Mesodermal cell (in vitro differentiated cells): ENCODE data around the gene PPP5C.
A peak's percentile ranks its signal among the peaks of the same experiment; 100 is the strongest.
"Not testable (repeated sequence)": the region's sequence is repeated elsewhere in the genome, so short reads cannot be mapped to it uniquely, and the experiment has no call there.

ENCODE experiments used
- H3K27ac ChIP-seq: 2 replicates; pipeline ENCODE4 v1.7.0; 2013; ENCODE audit warnings: mild to moderate bottlenecking, low read depth, low read length, moderate library complexity; ENCODE audit not compliant: severe bottlenecking
- H3K36me3 ChIP-seq: 2 replicates; pipeline ENCODE4 v1.7.1; 2013; ENCODE audit warnings: mild to moderate bottlenecking, low read length, moderate library complexity; ENCODE audit not compliant: control insufficient read depth, insufficient read depth
- H3K4me1 ChIP-seq: one replicate; pipeline ENCODE4 v1.7.1; 2013; ENCODE audit warnings: mild to moderate bottlenecking, low read length; ENCODE audit not compliant: insufficient read depth, control insufficient read depth, poor library complexity, severe bottlenecking
- H3K4me3 ChIP-seq: 2 replicates; pipeline ENCODE4 v1.7.0; 2013; ENCODE audit warnings: low read length, control low read depth, mild to moderate bottlenecking; ENCODE audit not compliant: insufficient read depth, poor library complexity, severe bottlenecking; ENCODE audit errors: extremely low read depth
- H3K9me3 ChIP-seq: 2 replicates; pipeline ENCODE4 v1.7.1; 2013; ENCODE audit warnings: mild to moderate bottlenecking, low read length, moderate library complexity; ENCODE audit not compliant: control insufficient read depth
- WGBS, 2 experiments: methylation state at CpG; one replicate each; pipeline ENCODE4 v1.1.5; 2013; ENCODE audit warnings: missing lambda C conversion rate in 2 of 2; ENCODE audit not compliant: insufficient coverage in 2 of 2; 5-methylcytosine and 5-hydroxymethylcytosine counted together

The PPP5C gene

DNA sequence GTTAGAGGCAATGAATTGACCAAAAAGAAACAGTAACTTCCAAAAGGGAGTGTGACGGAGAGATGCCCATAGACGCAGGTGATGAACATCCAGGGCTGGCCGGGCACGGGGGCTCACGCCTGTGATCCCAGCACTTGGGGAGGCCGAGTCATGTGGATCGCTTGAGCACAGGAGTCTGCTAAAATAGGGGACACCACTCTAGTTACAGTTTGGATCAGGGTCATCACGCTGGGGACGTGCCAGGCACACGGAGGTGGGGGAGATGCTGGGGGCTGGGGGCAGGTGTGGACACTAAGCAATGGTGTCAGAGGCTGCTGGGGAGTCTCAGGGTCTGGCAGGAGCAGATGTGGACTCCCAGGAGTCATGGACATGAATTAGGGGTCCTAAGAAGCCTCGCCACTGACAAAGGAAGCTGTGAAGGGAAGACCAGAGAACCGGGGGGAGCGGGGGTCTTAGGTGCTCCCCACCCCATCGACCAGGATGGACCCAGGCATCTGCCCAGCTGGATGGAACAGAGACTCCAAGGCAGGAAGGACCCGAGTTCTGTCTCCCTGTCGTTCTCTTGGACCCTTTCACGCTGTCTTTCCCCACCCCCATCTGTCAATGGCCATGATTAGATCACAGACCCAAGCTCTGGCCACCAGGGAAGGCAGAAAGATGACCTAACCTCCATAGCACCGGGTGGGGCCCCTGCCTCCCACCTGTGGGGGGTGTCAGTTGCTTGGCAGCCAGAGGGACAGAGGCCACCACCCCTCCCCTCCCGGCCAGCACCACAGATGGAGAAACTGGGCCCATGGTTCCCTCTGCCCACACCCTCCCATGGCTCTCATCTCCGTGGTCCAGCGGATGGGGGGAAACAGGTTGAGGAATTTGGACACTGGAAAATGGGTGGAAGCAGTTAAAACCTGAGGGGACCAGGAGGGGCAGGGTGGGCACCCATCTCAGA lies 46.8 kb downstream of the PPP5C start:
- H3K9me3 ChIP-seq, result peaks cover 3% of the 10 kb centered on the region
- peaks cover 4% of the 10 kb centered on the region for H3K4me1 ChIP-seq
- no peak overlapping the region for H3K27ac ChIP-seq
- no peak overlapping the region for H3K4me3 ChIP-seq
- H3K36me3 ChIP-seq, result peaks cover 33% of the 10 kb centered on the region
- WGBS, 2 experiments, result 84 to 89% methylated on average over 15 to 18 of the region's 21 CpGs

DNA sequence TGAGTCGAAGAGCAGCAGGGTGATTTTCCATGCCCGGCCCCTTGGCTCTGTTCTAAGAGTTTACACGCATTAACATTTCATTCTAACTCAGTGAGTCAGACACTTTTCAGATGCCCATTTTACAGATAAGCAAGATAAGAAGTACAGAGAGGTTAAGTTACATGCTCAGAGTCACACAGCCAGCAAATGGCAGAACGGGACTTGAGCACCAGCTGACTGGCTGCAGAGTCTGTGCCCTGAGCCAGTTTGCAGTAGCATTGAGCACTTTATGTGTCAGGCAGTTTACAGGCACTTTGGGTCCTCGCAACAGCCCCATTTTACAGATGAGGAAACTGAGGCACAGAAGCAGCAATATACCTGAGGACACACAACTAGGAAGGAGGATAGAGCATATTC lies 47.5 kb downstream of the PPP5C start:
- peaks cover 4% of the 10 kb centered on the region for H3K4me1 ChIP-seq
- H3K36me3 ChIP-seq, result peaks cover 27% of the 10 kb centered on the region
- H3K4me3 ChIP-seq, result no peak overlapping the region
- no peak overlapping the region for H3K27ac ChIP-seq
- WGBS, 2 experiments, result 91 to 100% methylated on average over 4 of the region's 5 CpGs
- H3K9me3 ChIP-seq, result peaks cover 2% of the 10 kb centered on the region

DNA sequence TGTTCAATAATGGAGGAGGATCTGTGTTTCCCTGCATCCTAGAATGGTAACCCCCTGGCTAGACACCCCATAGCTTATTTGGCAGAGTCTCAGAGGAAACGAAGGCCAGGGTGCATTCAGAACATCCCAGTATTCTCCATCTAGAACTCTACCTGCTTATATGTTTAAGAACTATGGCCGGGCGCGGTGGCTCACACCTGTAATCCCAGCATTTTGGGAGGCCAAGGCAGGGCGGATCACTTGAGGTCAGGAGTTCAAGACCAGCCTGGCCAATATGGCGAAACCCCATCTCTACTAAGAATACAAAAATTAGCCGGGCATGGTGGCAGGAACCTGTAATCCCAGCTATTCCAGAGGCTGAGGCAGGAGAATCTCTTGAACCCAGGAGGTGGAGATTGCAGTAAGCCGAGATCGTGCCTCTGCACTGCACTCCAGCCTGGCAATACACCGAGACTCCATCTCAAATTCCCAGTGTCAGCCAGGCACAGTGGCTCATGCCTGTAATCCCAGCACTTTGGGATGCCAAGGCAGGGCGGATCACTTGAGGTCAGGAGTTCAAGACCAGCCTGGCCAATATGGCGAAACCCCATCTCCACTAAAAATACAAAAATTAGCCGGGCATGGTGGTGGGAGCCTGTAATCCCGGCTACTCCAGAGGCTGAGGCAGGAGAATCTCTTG lies 51.1 kb downstream of the PPP5C start:
- WGBS, 2 experiments, result 93% methylated on average over 9 to 14 of the region's 14 CpGs
- H3K27ac ChIP-seq, H3K36me3 ChIP-seq, H3K4me3 ChIP-seq, H3K4me1 ChIP-seq, H3K9me3 ChIP-seq: not testable (repeated sequence)

DNA sequence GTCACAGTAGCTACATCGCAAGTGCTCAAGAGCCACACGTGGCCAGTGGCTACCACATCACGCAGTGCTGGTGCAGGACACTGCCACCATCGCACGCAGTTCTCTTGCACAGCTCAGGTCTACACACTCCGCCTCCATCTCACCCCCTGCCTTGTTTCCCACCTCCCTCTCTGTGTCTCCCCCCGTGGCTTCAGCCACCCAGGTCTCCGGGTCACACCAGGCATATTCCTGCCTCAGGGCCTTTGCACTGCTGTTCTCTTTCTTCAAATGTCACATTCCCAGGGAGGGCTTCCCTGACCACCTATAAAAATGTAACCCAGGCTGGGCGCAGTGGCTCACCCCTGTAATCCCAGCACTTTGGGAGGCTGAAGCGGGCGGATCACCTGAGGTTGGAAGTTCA lies 55.8 kb downstream of the PPP5C start:
- no peaks in the 10 kb centered on the region for H3K9me3 ChIP-seq
- 88 to 92% methylated on average over 7 to 9 of the region's 11 CpGs for WGBS, 2 experiments
- H3K36me3 ChIP-seq, result no peaks in the 10 kb centered on the region
- H3K27ac ChIP-seq, result no peak overlapping the region
- H3K4me1 ChIP-seq, result peaks cover 13% of the 10 kb centered on the region
- H3K4me3 ChIP-seq, result no peak overlapping the region

DNA sequence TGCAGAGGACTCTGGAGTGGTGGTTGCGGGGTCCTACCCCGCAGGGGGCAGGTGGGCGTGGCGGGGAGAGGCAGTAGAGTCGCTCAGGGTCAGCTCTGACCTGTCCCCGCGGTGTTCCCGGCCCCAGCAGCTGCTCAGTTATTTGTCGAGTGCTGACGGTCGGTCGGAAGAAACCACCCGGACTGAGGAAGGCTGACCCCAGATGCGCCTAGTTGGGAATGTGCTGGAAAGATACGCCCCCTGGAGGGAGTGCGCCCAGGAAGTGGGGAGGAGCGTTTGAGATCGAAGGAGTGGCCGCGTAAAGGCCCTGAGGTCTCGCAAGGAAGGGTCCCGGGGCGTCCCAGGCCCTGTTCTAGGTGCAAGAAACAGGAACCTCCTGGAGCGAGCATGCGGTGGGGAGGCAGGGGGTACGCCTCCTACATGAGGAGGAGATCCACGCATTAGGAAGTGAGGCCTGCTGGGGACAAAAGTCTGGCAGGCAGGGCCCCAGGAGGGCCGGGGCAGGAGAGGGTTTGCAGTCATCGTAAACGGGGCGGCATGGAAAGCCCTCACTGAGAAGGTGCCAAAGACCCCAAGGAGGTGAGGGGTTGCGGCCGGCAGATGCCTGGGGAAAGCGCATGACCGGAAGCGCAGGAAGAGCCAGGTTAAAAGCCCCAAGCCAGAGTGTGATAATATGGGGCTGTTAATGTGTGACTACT lies 57.3 kb downstream of the PPP5C start:
- peaks cover 18% of the 10 kb centered on the region for H3K4me1 ChIP-seq
- H3K36me3 ChIP-seq, result no peaks in the 10 kb centered on the region
- no peak overlapping the region for H3K27ac ChIP-seq
- H3K9me3 ChIP-seq, result no peaks in the 10 kb centered on the region
- H3K4me3 ChIP-seq, result peak overlapping the region; percentile 15
- WGBS, 2 experiments, result 9 to 15% methylated on average over 35 to 36 of the region's 36 CpGs

DNA sequence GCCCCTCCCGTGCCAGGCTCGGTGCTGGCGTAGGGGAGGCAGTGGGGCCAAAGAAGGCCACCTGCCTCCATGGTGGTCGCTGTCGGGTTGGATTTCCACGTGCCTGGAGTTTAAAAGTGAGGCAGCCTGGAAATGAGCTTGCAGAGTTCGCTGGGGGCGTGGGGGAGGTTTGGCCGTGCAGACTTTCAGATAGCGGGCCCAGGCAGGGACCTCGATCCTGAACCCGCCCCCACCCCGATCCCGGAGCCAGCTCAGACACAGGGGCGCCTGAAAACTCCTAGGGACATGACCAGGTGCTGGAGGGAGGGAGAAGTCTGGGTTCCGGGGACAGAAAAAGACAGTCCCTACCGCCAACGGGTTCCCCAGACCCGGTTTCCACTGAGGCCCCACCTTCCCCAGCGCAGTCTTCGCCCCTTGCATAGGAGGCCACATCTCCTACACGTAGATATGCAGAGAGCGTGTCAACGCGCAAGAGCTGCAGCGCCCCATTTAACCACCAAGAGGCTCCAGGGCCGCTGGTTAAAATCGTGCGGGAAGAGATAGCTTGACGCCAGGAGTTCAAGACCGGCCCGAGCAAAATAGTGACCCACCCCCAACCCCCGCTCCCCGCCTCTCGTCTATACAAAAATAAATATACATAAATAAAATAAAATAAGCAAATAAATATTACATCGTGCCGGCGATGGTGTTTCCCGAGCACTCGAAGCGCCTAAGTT lies 58.0 kb downstream of the PPP5C start:
- Histone ChIP-seq H3K27ac (no peak overlapping the region), H3K4me1 (peaks cover 25% of the 10 kb centered on the region)
- 55 to 63% methylated on average over 24 to 31 of the region's 41 CpGs for WGBS, 2 experiments

DNA sequence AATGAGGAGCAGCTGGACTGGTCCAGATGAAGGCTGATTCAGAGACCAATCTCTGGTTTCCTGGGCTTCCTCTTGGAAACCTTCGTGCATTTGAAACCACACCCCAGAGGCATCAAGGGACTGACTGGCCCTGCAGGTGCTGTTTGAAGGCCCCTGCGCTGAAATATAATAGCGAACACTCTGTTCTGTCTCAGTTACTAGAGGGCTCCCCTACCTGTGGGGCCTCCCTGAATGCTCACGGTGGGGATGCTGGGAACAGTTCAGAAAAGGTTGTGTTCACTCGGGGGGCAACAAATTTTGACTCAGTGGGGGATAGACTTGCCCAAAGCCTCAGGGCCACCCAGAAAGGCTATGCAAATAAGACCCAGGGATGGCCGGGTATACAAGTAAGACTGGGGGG lies 60.1 kb downstream of the PPP5C start:
- H3K27ac ChIP-seq, result no peak overlapping the region

More for the DNA sequence above, 58.0 kb downstream of the PPP5C start:
- Histone ChIP-seq H3K36me3 (no peaks in the 10 kb centered on the region), H3K4me3 (peak overlapping the region; percentile 15), H3K9me3 (no peaks in the 10 kb centered on the region)

DNA sequence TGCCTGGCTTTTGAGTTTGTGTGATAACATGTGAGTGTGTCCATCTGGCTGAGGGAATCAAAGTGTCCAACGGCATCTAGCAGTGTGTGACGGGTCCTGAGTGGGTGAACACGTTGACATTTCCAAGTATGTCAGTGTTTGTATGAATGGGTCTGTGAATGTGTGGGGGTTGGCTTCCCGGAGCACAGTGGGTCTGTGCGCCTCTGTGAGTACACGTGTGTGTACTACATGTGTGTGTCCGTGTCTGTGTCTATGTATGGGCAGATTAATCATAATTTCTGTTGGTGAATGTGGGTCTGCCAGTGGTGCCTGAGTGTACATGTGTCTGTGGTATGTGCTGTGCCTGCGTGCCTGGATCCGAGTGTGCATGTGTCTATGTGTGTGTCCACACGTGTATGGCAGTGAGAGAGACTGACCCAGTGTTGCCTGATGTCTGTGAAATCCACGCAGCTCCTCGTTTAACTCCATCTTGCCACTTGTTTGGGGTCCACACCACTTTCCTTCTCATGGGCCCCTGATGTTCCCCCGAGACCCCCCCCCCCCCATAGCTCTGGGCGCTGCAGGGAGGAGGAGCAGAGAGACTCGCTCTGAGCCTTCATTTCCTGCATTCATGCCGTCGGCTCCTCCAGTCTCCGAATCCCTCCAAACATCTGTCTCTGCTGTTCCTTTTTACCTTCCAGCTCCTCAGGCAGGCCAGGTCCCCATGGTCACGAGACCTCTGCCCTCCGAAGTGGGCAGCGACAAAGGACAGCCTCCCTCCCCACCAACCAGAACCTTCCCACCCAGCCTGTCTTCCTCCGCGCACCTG lies 61.2 kb downstream of the PPP5C start:
- Histone ChIP-seq H3K4me3 (no peak overlapping the region), H3K27ac (peak overlapping the region; percentile 75), H3K9me3 (no peaks in the 10 kb centered on the region), H3K36me3 (peaks cover 16% of the 10 kb centered on the region), H3K4me1 (peaks cover 28% of the 10 kb centered on the region)
- 57 to 71% methylated on average over 15 to 21 of the region's 23 CpGs for WGBS, 2 experiments

More for the DNA sequence above, 60.1 kb downstream of the PPP5C start:
- Histone ChIP-seq H3K9me3 (no peaks in the 10 kb centered on the region), H3K36me3 (peaks cover 16% of the 10 kb centered on the region), H3K4me3 (no peak overlapping the region), H3K4me1 (peaks cover 28% of the 10 kb centered on the region)
- WGBS, 2 experiments, result 35 to 41% methylated on average over 6 of the region's 6 CpGs

DNA sequence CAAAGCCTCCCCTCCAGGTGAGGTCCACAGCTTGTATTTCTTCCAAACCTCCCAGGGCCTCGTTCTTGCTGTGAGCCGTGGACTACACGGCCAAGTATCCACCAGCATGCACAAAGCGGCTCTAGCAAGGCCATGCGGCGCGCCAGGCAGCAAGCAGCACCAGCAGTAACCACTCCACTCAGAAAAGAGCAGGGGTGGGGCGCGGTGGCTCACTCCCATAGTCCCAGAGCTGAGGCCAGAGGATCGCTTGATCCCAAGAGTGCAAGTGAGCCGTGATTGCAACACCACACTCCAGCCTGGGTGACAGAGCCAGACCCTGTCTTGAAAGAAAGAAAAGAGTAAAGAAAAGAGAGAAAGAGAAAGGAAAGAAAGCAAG lies 61.8 kb downstream of the PPP5C start:
- Histone ChIP-seq H3K4me3 (no peak overlapping the region), H3K4me1 (peaks cover 26% of the 10 kb centered on the region), H3K27ac (peak overlapping the region; percentile 75), H3K9me3 (no peaks in the 10 kb centered on the region), H3K36me3 (peaks cover 16% of the 10 kb centered on the region)
- 9 to 19% methylated on average over 8 to 10 of the region's 11 CpGs for WGBS, 2 experiments
